Osteoblast (primary cell): ENCODE results near the gene GLRA1. TPM values are rescaled to one million over a fixed set of nuclear protein-coding genes. Genes with fewer than 3 reads are reported as not detected.
A peak's percentile ranks its signal among the peaks of the same experiment; 100 is the strongest.

Experiments
- DNase-seq: peaks from one replicate; pipeline ENCODE4 v3.0.0; 2011; ENCODE audit warnings: low spot score, mixed read lengths; ENCODE audit not compliant: insufficient read length; ENCODE audit errors: missing footprints
- H2AFZ ChIP-seq: 2 replicates; pipeline ENCODE4 v1.6.0; 2011; ENCODE audit warnings: mild to moderate bottlenecking, low read length
- H3K27ac ChIP-seq: 2 replicates; pipeline ENCODE4 v1.5.1; 2011; ENCODE audit warnings: mild to moderate bottlenecking, low read depth, low read length, moderate library complexity
- H3K27me3 ChIP-seq: 2 replicates; pipeline ENCODE4 v1.6.0; 2012; ENCODE audit warnings: mild to moderate bottlenecking, control low read depth, inconsistent platforms, low read length, moderate library complexity; ENCODE audit not compliant: insufficient read depth
- H3K36me3 ChIP-seq: 2 replicates; pipeline ENCODE4 v1.5.1; 2011; ENCODE audit warnings: mild to moderate bottlenecking, low read length, control low read depth, moderate library complexity; ENCODE audit not compliant: insufficient read depth
- H3K4me1 ChIP-seq: 2 replicates; pipeline ENCODE4 v1.5.1; 2011; ENCODE audit warnings: mild to moderate bottlenecking, low read length, control low read depth, moderate library complexity; ENCODE audit not compliant: insufficient read depth
- H3K4me2 ChIP-seq: 2 replicates; pipeline ENCODE4 v1.6.0; 2011; ENCODE audit warnings: mild to moderate bottlenecking, low read length; ENCODE audit not compliant: insufficient read depth
- H3K4me3 ChIP-seq: fragments of 200-600 bp; sonication (generic); 3 replicates; pipeline ENCODE4 v1.5.1; 2012; ENCODE audit warnings: mild to moderate bottlenecking, low read length, inconsistent platforms; ENCODE audit not compliant: insufficient read depth
- H3K79me2 ChIP-seq: 2 replicates; pipeline ENCODE4 v1.6.0; 2012; ENCODE audit warnings: mild to moderate bottlenecking, low read length, control low read depth, inconsistent platforms; ENCODE audit not compliant: insufficient read depth
- H3K9me3 ChIP-seq: 2 replicates; pipeline ENCODE4 v1.5.1; 2011; ENCODE audit warnings: low read depth, low read length, control low read depth
- H4K20me1 ChIP-seq: 2 replicates; pipeline ENCODE4 v1.6.0; 2012; ENCODE audit warnings: mild to moderate bottlenecking, low read length, control low read depth; ENCODE audit not compliant: insufficient read depth
- CTCF ChIP-seq: IDR thresholded peaks from 2 replicates; pipeline ENCODE4 v1.5.1; 2011; ENCODE audit warnings: mild to moderate bottlenecking, low read depth, low read length, moderate library complexity; ENCODE audit errors: extremely low read depth
- total RNA-seq: library from RNA; depleted of rRNA; stranded (reverse); fragments of >200 nt; gene quantifications from 2 replicates; pipeline ENCODE4 v1.2.3, GENCODE V29; 2012

GLRA1 gene
- total RNA-seq, 1 donor: not detected

DNA sequence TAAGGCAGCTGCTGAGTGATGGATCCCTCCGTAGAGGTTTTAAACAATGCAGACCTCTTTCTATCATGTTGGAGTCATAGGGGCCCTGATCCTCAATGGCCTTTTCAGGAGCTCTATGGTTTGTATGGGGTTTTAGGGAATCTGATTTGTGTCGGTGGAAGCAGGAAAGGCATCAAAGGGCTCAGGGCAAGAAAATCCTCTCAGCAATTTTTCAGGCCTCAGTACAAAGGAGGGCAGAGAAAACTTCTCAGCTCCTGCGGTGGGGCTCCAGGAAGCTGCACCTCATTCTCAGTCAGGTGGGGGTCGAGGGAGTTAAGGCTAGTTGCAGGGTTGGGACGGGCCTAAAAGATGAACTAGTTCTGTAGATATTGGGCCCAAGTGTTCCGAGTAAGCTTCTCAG is 35.0 kb downstream of the GLRA1 start:
- H3K27ac ChIP-seq: no peak overlapping the region
- H3K36me3 ChIP-seq: no peaks in the 10 kb centered on the region
- H2AFZ ChIP-seq: no peak overlapping the region
- H3K9me3 ChIP-seq: no peaks in the 10 kb centered on the region
- no peak for TF ChIP-seq CTCF
- no peak overlapping the region for H3K4me3 ChIP-seq
- H4K20me1 ChIP-seq: no peaks in the 10 kb centered on the region
- no peaks in the 10 kb centered on the region for H3K27me3 ChIP-seq
- H3K79me2 ChIP-seq: no peaks in the 10 kb centered on the region
- no peaks in the 10 kb centered on the region for H3K4me1 ChIP-seq
- H3K4me2 ChIP-seq: no peak overlapping the region
- no peak for DNase-seq

DNA sequence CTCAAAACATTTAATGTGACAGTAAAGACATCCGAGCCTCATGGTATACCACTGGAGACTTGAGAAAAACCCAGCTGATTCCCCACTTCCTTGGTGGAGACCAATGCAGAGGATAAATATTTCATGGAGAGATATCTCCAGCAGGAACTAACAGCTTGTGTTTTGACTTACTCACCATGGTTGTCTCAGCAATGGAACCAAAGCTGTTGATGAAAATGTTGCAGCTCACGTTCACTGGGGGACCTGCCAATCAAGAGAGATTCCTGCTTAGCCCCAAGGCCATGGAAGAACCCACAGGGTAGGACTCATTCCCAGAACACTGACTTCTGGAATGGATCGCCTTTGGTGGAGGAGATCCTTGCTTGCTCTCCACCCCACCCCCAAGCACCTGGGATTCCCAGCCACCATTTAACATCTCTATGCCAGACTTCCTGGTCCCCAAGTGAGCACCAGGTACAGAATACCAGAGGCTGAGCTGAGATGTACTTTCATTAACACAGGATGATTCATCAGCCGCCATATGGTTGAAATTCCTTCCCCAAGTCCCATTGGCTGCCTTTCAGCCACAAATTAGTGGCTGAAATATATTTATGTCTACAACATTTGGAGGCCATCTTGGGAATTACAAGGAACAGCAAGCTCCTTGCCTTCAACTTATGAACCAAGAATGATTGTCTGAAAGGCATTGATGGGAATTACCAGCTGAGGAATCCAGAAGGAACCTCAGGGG is 37.9 kb downstream of the GLRA1 start:
- no peak for TF ChIP-seq CTCF
- no peaks in the 10 kb centered on the region for H3K36me3 ChIP-seq
- no peaks in the 10 kb centered on the region for H4K20me1 ChIP-seq
- no peaks in the 10 kb centered on the region for H3K4me1 ChIP-seq
- H3K4me2 ChIP-seq: no peak overlapping the region
- H3K79me2 ChIP-seq: no peaks in the 10 kb centered on the region
- DNase-seq: no peak
- H3K9me3 ChIP-seq: no peaks in the 10 kb centered on the region
- no peaks in the 10 kb centered on the region for H3K27me3 ChIP-seq
- no peak overlapping the region for H3K4me3 ChIP-seq
- no peak overlapping the region for H3K27ac ChIP-seq
- no peak overlapping the region for H2AFZ ChIP-seq

DNA sequence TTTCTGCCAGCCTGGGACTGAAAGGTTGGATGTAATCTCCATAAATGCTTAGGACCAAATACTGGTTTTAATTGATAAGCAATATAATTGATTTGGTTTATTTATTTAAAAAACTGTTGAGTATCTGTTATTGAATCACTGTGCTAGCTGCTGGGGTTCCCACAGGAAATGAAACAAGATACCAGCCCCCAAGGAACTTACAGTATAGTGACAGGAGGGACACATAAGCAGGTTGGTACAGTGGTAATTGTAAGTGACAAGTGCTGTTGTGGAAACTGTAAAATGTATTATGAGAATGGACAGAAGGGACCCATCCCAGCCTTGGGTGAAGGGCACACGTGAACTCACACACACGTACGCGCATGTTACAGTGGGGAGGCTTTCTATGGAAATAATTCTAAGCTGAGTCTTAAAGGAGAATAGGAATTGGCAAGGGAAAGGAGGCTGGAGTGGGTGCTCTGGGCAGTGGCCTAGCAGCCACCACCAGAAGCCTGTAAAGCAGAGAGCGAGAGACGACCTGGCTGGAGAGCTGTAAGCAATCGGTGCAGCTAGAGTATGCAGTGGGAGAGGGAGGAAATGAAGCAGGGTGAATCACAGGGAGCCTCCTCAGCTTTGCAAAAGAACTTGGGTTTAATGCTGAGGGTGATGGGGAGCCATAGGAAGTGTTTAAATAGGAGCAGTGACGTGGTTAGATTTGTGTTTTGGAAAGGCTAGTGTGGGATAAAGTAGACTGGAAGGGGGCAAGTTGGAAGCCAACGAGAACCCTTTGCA is 39.3 kb downstream of the GLRA1 start:
- Histone ChIP-seq H3K27ac (no peak overlapping the region), H3K9me3 (no peaks in the 10 kb centered on the region), H3K4me3 (no peak overlapping the region), H3K4me2 (no peak overlapping the region), H2AFZ (no peak overlapping the region), H3K36me3 (no peaks in the 10 kb centered on the region), H4K20me1 (no peaks in the 10 kb centered on the region), H3K27me3 (no peaks in the 10 kb centered on the region), H3K4me1 (no peaks in the 10 kb centered on the region), H3K79me2 (no peaks in the 10 kb centered on the region)
- no peak for TF ChIP-seq CTCF
- no peak for DNase-seq

- H3K36me3 ChIP-seq: no peaks in the 10 kb centered on the region
- no peak overlapping the region for H3K4me3 ChIP-seq
- no peaks in the 10 kb centered on the region for H3K79me2 ChIP-seq
- peak; percentile 54 for DNase-seq
- no peaks in the 10 kb centered on the region for H4K20me1 ChIP-seq
- H3K27ac ChIP-seq: no peak overlapping the region
- no peaks in the 10 kb centered on the region for H3K4me1 ChIP-seq
- H3K9me3 ChIP-seq: no peaks in the 10 kb centered on the region
- TF ChIP-seq CTCF: no peak
- no peak overlapping the region for H2AFZ ChIP-seq
- H3K4me2 ChIP-seq: no peak overlapping the region
- H3K27me3 ChIP-seq: no peaks in the 10 kb centered on the region
Measured at GRCh38 chr5:151881621-151882225, 42.9 kb downstream of the GLRA1 start.
